Activated naive CD8-positive, alpha-beta T cell (primary cell): ENCODE measurements around the gene MRPS9.
A peak's percentile ranks its signal among the peaks of the same experiment; 100 is the strongest.

Experiments
- H3K27ac Mint-ChIP-seq: one replicate; pipeline ENCODE4 v1.8.0; 2021; ENCODE audit warnings: mixed read lengths
- H3K27me3 Mint-ChIP-seq: one replicate; pipeline ENCODE4 v1.8.0; 2021; ENCODE audit warnings: mixed read lengths
- H3K36me3 Mint-ChIP-seq: one replicate; pipeline ENCODE4 v1.8.0; 2021; ENCODE audit warnings: mixed read lengths
- H3K4me1 Mint-ChIP-seq: one replicate; pipeline ENCODE4 v1.8.0; 2021; ENCODE audit warnings: low read depth, mixed read lengths
- H3K4me3 Mint-ChIP-seq: one replicate; pipeline ENCODE4 v1.8.0; 2021; ENCODE audit warnings: mild to moderate bottlenecking, mixed read lengths
- H3K9me3 Mint-ChIP-seq: one replicate; pipeline ENCODE4 v1.8.0; 2021; ENCODE audit warnings: low read depth, mixed read lengths

Gene MRPS9

DNA sequence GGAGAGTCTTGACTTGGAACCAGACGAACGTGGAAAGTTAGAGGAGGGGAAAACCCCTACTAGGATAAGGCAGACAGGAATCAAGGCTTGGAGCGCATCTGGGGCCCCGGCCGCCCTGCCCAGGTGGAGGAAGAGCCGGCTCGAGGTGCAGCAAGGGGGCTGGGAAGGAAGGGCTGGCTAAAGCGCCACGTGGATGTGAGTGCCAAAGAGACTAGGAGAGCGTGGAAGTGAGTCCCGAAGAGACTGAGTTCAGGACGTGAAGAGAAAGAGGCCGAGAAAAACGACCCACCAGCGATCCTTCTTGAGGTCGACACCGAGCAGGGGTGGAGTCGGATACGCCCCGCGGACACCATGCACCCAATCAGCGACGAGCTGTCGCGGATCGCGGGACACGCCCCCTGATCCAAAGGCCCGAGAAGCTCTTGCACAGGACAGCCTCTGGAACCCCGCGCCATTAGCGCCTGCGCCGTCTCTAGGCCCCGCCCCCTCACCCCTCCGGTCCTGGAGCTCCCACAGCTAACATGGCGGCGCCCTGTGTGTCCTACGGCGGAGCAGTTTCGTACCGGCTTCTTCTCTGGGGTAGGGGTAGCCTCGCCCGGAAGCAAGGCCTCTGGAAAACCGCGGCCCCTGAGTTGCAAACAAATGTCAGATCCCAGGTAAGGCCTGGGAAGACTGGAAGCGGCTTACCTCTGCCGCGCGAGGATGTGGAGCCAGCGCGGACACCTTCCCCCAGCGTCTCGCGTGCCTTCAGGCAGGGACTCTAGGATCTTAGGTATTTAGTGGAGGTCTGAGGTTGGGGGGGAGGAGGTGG, at the start of gene MRPS9:
Gene MRPS9, plus strand, starts transcription at position 498 of the 811 bp plus-strand sequence. Its CDS starts 24 bp downstream, at position 522.
- peaks cover 2% of the 10 kb centered on the region for H3K36me3 Mint-ChIP-seq

DNA sequence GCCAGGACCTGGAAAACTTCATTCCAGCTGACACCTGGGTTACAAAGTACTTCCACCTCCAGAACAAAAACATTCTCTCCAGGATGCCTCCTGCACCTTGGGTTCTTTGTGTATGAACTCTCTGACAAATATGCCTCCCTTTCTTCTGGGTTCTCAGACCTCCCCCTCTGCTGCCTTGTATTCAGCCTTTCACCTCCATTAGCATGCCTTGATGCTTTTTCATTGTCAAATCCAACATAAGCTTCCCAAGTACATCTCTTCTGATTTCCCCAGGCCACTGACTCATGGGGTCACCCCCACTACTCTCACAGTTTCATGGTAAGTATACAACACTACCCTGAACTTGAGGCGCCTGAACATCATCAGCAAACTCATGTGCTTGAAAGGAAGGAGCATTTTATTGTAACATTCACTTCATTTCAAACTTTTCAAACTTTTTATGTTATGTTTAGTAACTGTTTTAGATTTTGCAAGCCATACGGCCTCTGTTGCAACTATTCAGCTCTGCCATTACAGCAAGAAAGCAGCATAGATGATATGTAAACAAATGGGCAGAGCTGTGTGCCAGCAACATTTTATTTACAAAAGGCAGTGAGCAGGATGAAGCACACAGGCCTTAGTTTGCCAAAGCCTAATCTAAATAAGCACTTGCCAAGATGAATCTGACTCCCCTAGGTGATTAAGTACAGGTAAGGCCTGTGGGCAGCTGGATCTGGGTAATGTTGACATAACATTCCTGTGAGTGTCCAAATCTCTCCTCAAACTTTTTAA, 32.5 kb upstream of the MRPS9 start:
- Mint-ChIP-seq H3K27ac (no peak overlapping the region), H3K4me1 (no peaks in the 10 kb centered on the region), H3K27me3 (peaks cover 8% of the 10 kb centered on the region), H3K36me3 (peaks cover 7% of the 10 kb centered on the region), H3K9me3 (peaks cover 23% of the 10 kb centered on the region), H3K4me3 (no peak overlapping the region)

More for the DNA sequence above, at the start of gene MRPS9:
- Mint-ChIP-seq H3K27me3 (no peaks in the 10 kb centered on the region), H3K27ac (peak within 1 kb of the TSS; percentile 94), H3K9me3 (no peaks in the 10 kb centered on the region), H3K4me3 (peak within 1 kb of the TSS; percentile 95), H3K4me1 (peaks cover 39% of the 10 kb centered on the region)

DNA sequence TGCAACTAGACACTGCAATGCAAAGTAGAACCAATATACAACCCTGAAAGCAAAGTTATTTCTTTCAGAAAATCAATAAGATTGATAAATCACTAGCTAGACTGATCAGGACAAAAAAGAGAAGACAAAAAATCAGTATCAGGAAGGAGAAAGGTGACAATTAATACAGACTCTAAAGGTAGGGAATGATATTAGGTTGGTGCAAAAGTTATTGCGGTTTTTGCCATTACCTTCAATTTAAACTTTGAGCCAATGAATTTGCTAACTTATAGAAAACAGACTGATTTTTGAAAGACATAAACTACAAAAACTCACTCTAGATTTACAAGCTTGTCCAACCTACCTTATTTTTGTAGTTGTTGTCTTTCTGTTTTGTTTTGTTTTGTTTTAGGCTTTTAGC, 30.5 kb upstream of the MRPS9 start:
- Mint-ChIP-seq H3K4me3 (no peak overlapping the region), H3K4me1 (no peaks in the 10 kb centered on the region), H3K27ac (no peak overlapping the region), H3K9me3 (peaks cover 32% of the 10 kb centered on the region), H3K36me3 (peaks cover 7% of the 10 kb centered on the region), H3K27me3 (peaks cover 8% of the 10 kb centered on the region)

DNA sequence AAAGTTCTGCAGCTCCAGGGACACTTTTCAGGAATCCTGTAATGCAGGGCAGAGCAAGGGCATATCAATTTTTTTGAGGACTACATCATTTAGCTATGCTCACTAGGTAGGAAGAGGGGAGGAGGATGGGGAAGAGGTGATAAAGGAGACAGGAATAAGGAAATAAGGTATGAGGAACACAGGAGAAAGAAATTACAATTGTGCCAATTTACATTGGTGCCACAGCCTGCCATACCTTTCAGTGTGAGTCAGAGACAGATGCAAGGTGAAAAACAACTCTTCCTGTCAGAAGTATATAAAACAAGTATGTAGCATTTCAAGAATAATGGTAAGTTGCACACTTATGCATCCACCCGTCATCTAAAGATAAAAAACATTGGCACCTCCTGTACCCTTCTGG, 5.4 kb upstream of the MRPS9 start:
- no peaks in the 10 kb centered on the region for H3K9me3 Mint-ChIP-seq
- H3K27me3 Mint-ChIP-seq: peaks cover 2% of the 10 kb centered on the region
- no peak overlapping the region for H3K27ac Mint-ChIP-seq
- no peaks in the 10 kb centered on the region for H3K36me3 Mint-ChIP-seq
- peaks cover 13% of the 10 kb centered on the region for H3K4me1 Mint-ChIP-seq
- no peak overlapping the region for H3K4me3 Mint-ChIP-seq

DNA sequence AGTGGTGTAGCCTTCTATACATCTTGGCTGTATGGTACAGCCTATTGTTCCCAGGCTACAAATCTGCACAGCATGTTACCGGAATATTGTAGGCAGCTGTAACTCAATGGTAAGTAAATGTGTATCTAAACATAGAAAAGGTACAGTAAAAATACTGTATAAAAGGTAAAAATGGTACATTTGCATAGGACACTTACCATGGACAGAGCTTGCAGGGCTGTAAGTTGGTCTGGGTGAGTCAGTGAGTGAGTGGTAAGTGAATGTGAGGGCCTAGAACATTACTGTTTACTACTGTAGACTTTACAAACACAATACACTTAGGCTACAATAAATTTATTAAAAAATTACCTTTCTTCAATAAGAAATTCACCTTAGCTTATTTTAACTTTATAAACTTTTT, 3.7 kb upstream of the MRPS9 start:
- Mint-ChIP-seq H3K4me1 (peaks cover 22% of the 10 kb centered on the region), H3K36me3 (peaks cover 2% of the 10 kb centered on the region), H3K27me3 (no peaks in the 10 kb centered on the region)

DNA sequence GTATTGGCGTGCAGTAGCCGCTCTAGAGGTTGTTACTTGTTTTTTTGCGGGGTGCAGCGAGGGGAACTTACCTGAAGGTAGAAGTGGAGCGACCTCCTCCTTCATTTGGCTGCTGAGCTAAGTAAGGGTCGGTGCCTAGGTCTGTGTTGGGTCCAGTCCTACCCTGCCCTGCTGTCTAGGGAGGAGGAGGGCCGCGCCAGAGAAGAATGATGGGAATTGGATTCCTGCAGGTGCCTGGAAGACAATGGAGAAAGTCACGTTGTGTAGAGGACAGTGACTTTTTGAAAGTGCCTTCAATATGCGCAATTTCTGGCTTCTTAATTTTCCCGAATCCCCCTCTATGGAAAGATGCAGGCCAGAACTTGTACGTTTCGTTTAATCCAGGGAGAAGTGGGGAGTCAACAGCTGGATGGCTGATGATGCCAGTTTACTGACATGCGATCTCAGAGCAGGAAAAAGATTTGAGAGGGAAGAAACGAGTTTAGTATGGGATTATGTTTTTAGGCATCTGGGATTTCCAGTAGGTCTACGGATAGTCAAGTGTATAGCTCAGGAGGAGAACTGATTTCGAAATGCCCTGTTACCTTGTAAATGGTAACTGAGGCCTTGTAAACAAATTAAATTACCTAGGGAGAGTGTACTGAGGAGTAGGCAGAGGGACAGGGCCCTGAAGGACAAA, 653 bp downstream of the MRPS9 start:
- Mint-ChIP-seq H3K4me1 (peaks cover 41% of the 10 kb centered on the region), H3K36me3 (peaks cover 2% of the 10 kb centered on the region), H3K27ac (peak overlapping the region; percentile 94), H3K27me3 (no peaks in the 10 kb centered on the region), H3K9me3 (no peaks in the 10 kb centered on the region), H3K4me3 (peak overlapping the region; percentile 95)

More for the DNA sequence above, 3.7 kb upstream of the MRPS9 start:
- Mint-ChIP-seq H3K9me3 (no peaks in the 10 kb centered on the region), H3K27ac (no peak overlapping the region), H3K4me3 (no peak overlapping the region)

DNA sequence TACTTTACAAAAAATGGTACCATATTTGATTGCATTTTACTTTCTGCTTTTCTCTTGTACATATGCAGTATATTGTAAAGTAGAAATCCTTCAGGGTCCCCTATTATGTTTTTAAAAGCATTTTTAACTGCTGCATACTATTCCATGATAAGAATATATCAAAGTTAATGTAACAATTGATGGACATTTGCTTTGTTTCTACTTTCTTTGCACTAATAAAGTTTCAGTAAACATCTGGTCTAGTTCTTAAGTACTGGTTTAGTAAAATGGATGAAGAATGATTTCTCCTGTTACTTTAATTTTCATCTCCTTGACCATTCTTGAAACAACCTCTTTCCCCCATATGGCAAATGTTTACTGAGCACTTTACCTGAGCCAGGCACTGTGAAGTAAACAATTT, 1.7 kb downstream of the MRPS9 start:
- Mint-ChIP-seq H3K27me3 (no peaks in the 10 kb centered on the region), H3K27ac (no peak overlapping the region), H3K9me3 (no peaks in the 10 kb centered on the region), H3K4me3 (peak overlapping the region; percentile 95), H3K4me1 (peaks cover 41% of the 10 kb centered on the region), H3K36me3 (peaks cover 2% of the 10 kb centered on the region)

DNA sequence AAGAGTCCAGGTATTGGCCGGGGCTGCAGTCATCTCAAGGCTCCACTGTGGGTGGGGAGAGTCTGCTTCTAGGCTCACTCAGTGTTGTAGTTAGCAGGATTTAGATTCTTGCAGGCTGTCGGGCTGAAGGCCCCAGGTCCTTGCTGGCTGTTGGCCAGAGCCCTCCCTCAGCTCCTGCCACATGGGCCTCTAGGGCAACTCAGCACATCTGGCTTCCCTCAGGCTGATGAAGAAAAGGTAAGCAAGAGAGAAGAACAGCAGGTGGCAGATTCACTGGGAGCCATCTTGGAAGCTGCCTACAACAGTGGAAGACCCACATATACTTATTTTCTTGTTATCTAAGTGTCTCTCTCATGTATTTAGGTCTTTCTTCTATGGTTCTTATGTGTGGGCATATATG, 4.3 kb downstream of the MRPS9 start:
- Mint-ChIP-seq H3K27me3 (no peaks in the 10 kb centered on the region), H3K27ac (no peak overlapping the region), H3K4me1 (peaks cover 31% of the 10 kb centered on the region), H3K4me3 (no peak overlapping the region), H3K9me3 (no peaks in the 10 kb centered on the region), H3K36me3 (peaks cover 10% of the 10 kb centered on the region)

DNA sequence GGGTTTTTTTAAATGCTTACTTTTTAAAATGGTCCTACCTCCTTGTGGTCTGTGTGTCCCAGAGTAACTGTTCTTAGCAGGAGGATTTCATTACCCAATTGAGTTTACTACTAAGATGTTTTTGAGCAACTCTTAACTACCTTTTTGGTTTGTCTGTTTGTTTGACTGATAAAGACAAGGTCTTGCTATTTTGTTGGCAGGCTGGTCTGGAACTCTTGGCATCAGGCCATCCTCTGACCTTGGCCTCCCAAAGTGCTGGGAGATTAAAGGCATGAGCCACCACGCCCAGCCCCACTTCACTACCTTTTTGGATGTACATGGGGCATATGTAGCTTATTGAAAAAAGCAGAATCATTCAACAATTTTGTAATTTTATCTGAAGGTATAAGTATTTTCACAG, 14.9 kb downstream of the MRPS9 start:
- Mint-ChIP-seq H3K4me3 (no peak overlapping the region), H3K27ac (no peak overlapping the region), H3K4me1 (peaks cover 19% of the 10 kb centered on the region), H3K9me3 (peaks cover 14% of the 10 kb centered on the region), H3K36me3 (peaks cover 33% of the 10 kb centered on the region), H3K27me3 (no peaks in the 10 kb centered on the region)

DNA sequence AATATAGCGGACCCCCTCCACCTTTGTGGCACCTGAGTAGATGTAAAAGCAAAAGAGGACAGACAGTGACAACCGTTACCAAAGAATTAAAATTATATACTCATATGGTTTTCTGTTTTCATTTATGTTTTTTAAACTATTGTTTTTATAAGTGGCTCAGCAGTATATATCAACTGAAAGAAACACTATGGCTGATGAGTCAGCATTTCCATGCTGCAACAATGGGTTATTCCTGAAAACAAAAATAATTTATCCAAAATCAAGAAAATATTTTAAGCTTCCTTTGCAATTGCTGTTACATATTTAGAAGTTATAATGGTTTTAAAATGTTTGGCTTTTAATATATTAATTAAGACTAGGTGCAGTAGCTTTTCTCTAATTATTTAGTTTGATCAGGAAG, 17.7 kb downstream of the MRPS9 start:
- Mint-ChIP-seq H3K36me3 (peaks cover 30% of the 10 kb centered on the region), H3K9me3 (peaks cover 14% of the 10 kb centered on the region), H3K27ac (no peak overlapping the region), H3K4me1 (peaks cover 21% of the 10 kb centered on the region), H3K27me3 (no peaks in the 10 kb centered on the region), H3K4me3 (no peak overlapping the region)

DNA sequence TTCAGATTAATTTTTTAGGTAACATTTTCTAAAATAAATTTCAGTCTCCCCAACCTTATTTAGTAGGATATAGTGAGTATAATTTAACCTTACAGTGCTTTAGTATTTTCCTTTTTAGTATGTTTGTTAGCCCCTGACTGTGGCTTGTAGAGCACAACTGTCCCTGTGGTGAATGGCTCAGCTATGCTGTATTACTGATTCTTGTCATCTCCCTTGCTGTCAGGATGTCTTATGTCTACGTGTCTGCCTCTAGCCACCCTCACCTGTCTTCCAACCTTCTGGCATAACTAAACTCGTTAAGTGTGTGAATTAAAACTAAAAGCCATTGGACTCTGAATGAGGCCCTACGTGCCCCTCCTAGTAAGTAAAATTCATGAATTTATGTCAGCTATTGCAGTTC, 18.4 kb downstream of the MRPS9 start:
- H3K27ac Mint-ChIP-seq: no peak overlapping the region
- H3K4me1 Mint-ChIP-seq: peaks cover 19% of the 10 kb centered on the region
- peaks cover 24% of the 10 kb centered on the region for H3K36me3 Mint-ChIP-seq
- no peaks in the 10 kb centered on the region for H3K27me3 Mint-ChIP-seq
- no peak overlapping the region for H3K4me3 Mint-ChIP-seq
- H3K9me3 Mint-ChIP-seq: peaks cover 8% of the 10 kb centered on the region

DNA sequence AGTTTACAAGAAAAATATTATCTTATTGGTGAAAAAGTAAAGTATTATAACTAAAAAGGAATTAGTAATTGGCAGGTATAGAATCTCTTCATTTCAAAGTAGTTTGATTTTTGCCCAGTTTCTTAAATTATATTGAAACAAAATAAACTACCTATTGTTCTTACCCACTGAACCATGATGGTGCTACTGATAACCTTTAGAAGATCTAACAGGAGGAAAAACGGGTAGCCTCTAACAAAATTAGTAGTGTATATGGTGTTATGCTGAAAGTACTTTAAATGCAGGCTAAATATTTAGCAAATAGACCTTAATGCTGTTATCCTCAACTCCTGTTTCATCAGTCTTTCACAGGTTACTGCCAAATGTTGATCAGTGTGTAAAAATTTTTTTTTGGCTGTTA, 19.1 kb downstream of the MRPS9 start:
- Mint-ChIP-seq H3K36me3 (peaks cover 20% of the 10 kb centered on the region), H3K9me3 (peaks cover 7% of the 10 kb centered on the region), H3K4me3 (no peak overlapping the region), H3K4me1 (peaks cover 18% of the 10 kb centered on the region), H3K27me3 (no peaks in the 10 kb centered on the region), H3K27ac (no peak overlapping the region)

DNA sequence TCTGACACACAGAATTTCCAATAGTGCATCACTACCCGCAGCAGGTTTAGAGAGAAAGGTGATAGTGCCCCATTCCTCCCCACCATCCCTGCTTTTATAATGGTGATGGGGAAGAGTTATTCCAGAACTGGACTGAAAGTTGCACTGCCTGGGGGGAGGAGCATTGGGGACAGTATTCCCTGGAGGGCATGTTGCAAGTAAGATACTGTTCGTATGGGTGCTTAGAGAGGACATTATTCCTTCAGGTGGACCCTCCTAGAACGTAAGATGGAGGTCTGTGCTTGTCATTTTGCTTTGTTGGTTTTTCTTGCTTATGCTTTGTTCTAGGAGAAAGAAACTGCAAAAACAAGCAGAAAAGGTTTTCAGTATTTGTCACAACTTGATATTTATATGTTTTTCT, 23.7 kb downstream of the MRPS9 start:
- no peak overlapping the region for H3K27ac Mint-ChIP-seq
- H3K4me1 Mint-ChIP-seq: peaks cover 24% of the 10 kb centered on the region
- H3K4me3 Mint-ChIP-seq: no peak overlapping the region
- H3K9me3 Mint-ChIP-seq: no peaks in the 10 kb centered on the region
- no peaks in the 10 kb centered on the region for H3K27me3 Mint-ChIP-seq
- peaks cover 27% of the 10 kb centered on the region for H3K36me3 Mint-ChIP-seq

DNA sequence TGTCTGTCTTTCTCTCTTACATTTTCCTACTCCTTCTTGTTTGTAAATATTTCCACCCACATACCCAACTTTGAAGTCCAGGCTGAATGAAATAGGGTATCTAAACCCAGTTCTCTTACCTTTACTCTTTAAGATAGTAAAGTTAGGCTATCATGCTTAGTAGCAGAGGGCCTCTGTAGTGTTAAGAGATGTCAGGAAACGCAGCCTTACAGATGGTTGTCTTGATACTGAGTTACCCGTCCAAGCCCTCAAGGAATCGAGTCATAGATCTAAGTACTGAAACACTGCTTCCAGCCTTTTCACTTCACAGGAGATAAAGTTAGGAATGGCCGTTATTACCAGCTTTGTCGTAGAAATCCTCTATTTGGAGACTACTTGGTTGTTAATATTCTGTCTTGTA, 24.3 kb downstream of the MRPS9 start:
- Mint-ChIP-seq H3K4me3 (no peak overlapping the region), H3K4me1 (peaks cover 22% of the 10 kb centered on the region), H3K27me3 (no peaks in the 10 kb centered on the region), H3K36me3 (peaks cover 27% of the 10 kb centered on the region), H3K27ac (no peak overlapping the region), H3K9me3 (no peaks in the 10 kb centered on the region)

DNA sequence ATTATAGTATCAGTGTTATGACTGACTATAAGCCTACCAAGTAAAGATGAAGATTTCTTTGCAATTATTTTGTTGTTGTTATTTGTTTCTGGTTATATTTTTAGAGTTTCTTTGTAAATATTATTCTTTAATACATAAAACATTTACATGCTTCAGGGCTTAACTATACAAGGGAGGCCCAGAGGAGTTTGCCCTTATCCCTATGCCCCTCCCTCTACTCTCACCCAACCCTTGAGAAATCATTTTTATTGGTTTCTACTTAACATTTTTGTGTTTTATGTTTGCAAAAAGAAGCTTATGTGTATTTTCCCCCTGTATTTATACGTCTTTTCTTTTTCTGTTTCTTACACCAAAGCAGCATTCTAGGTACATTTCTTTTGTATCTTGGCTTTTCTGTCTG, 30.5 kb downstream of the MRPS9 start:
- Mint-ChIP-seq H3K4me1 (peaks cover 26% of the 10 kb centered on the region), H3K27ac (no peak overlapping the region), H3K9me3 (no peaks in the 10 kb centered on the region), H3K27me3 (no peaks in the 10 kb centered on the region), H3K36me3 (peaks cover 22% of the 10 kb centered on the region), H3K4me3 (no peak overlapping the region)
